Activated CD8-positive, alpha-beta memory T cell treated with anti-CD3 and anti-CD28 coated beads, Interleukin-2, amount 50 U/mL, for 24 hours (primary cell): ENCODE data around the gene RAB11B.
"Not testable (repeated sequence)": the region's sequence is repeated elsewhere in the genome, so short reads cannot be mapped to it uniquely, and the experiment has no call there.

Experiments used
- DNase-seq: peaks from one replicate; pipeline ENCODE4 v3.0.0-alpha.2; 2020; ENCODE audit errors: extremely low read depth

Gene RAB11B

GRCh38 chr19:8370176-8371010 is 19.8 kb upstream of the RAB11B start:
- no peak for DNase-seq

DNA sequence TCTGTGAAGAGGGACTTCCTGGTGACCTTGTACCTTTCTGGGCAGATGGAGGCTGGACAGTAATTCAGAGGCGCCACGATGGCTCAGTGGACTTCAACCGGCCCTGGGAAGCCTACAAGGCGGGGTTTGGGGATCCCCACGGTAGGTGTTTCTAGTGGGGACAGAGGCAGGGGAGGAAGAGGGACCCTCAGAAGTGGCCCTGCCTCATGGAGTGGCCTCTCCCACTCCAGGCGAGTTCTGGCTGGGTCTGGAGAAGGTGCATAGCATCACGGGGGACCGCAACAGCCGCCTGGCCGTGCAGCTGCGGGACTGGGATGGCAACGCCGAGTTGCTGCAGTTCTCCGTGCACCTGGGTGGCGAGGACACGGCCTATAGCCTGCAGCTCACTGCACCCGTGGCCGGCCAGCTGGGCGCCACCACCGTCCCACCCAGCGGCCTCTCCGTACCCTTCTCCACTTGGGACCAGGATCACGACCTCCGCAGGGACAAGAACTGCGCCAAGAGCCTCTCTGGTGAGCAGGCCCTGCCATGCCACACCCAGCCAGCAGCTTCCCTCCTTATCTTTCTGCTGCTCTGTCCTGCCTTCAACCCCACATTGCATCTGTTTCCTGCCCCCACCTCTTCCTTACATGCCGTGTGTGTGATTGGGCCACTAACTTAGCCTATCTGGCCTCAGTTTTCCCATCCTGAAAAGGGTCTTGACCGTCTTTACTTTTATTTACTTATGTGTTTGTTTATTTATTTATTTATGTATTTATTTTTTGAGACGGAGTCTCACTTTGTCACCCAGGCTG is 19.0 kb upstream of the RAB11B start:
- no peak for DNase-seq

DNA sequence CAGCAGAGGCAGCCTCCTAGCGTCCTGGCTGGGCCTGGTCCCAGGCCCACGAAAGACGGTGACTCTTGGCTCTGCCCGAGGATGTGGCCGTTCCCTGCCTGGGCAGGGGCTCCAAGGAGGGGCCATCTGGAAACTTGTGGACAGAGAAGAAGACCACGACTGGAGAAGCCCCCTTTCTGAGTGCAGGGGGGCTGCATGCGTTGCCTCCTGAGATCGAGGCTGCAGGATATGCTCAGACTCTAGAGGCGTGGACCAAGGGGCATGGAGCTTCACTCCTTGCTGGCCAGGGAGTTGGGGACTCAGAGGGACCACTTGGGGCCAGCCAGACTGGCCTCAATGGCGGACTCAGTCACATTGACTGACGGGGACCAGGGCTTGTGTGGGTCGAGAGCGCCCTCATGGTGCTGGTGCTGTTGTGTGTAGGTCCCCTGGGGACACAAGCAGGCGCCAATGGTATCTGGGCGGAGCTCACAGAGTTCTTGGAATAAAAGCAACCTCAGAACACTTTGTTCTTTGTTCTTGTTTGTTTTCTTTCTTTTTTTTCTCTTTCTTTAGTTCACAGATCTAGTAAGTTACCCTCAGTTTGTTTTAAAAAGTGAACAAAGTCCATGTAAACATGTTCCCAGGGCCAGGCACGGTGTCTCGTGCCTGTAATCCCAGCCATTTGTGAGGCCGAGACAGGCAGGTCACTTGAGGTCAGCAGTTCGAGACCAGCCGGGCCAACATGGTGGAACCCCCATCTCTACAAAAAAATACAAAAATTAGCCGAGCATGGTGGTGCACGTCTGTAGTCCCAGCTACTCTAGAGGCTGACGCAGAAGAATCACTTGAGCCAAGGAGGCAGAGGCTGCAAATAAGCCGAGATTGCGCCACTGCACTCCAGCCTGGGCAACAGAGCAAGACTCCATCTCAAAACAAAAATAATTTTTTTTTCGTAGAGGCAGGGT is 16.0 kb upstream of the RAB11B start:
- DNase-seq, result no peak

GRCh38 chr19:8375766-8376165 is 14.4 kb upstream of the RAB11B start:
- not testable (repeated sequence) for DNase-seq

DNA sequence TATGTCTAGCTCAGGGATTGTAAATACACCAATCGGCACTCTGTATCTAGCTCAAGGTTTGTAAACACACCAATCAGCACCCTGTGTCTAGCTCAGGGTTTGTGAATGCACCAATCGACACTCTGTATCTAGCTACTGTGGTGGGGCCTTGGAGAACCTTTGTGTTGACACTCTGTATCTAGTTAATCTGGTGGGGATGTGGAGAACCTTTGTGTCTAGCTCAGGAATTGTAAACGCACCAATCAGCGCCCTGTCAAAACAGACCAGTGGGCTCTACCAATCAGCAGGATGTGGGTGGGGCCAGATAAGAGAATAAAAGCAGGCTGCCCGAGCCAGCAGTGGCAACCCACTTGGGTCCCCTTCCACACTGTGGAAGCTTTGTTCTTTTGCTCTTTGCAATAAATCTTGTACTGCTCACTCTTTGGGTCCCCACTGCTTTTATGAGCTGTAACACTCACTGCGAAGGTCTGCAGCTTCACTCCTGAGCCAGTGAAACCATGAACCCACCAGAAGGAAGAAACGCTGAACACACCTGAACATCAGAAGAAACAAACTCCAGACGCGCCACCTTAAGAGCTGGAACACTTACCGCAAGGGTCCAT is 13.7 kb upstream of the RAB11B start:
- DNase-seq, result not testable (repeated sequence)

DNA sequence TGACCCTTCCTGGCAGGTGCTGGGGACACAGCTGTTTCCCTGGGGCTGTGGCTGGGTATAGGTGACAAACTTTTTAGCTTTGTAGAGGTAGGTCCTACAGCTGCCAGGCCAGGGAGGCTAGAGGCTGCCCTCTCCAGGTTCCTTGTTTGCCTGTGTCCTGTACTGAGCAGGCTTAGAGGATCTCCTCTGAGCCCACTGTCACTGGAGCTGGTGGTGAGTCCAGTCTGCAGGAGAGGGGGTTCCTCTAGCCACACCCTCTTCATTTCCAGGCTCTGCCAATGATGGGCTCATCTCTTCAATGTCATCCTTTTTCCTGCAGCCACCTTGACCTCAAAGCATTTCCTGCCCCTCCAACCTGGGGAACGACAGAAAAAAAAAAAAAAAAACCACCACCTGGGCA is 12.6 kb upstream of the RAB11B start:
- DNase-seq, result no peak

- not testable (repeated sequence) for DNase-seq
These were observed 10.8 kb upstream of the RAB11B start for GRCh38 chr19:8379156-8379891.

GRCh38 chr19:8384569-8384968 is 5.6 kb upstream of the RAB11B start:
- DNase-seq, result not testable (repeated sequence)

GRCh38 chr19:8385103-8385502 is 5.1 kb upstream of the RAB11B start:
- not testable (repeated sequence) for DNase-seq

- not testable (repeated sequence) for DNase-seq
These were observed 4.6 kb upstream of the RAB11B start for GRCh38 chr19:8385566-8385965.

GRCh38 chr19:8386419-8386818 is 3.7 kb upstream of the RAB11B start:
- not testable (repeated sequence) for DNase-seq

- no peak for DNase-seq
These were observed 3.2 kb upstream of the RAB11B start for GRCh38 chr19:8386990-8387389.

DNA sequence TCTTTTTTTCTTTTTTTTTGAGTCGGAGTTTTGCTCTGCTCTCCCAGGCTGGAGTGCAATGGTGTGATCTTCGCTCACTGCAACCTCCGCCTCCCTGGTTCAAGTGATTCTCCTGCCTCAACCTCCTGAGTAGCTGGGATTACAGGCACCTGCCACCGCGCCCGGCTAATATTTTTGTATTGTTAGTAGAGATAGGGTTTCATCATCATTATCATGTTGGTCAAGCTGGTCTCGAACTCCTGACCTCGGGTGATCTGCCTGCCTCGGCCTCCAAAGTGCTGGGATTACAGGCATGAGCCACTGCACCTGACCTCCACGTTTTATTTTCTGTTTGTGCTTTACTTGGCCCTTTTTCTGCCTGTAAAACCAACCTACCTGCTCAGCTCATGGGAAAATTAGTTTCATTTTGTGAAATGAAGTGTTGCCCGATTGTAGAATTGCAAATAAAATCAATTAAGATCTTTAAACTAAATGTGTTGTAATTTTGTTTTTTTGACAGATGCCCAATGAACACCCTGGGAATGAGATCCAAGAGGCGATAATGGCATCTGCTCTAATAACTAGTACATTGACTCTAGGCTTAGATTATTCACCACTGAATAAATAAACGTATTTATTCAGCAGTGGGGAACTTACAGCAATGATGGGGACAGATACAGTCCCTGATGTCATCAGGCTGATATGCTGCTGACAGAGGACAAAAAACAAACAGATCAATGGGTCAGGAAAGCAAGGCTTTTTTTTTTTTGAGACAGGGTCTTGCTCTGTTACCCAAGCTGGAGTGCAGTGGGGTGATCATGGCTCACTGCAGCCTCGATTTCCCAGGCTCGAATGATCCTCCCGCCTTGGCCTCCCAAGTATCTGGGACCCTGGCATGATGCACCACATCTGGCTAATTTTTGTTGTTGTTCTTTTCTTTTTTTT is 2.2 kb upstream of the RAB11B start:
- DNase-seq, result no peak

GRCh38 chr19:8388612-8388958 is 1.6 kb upstream of the RAB11B start:
- no peak for DNase-seq

- peak; percentile 73 for DNase-seq
These were observed 439 bp downstream of the RAB11B start for GRCh38 chr19:8390617-8390981.

DNA sequence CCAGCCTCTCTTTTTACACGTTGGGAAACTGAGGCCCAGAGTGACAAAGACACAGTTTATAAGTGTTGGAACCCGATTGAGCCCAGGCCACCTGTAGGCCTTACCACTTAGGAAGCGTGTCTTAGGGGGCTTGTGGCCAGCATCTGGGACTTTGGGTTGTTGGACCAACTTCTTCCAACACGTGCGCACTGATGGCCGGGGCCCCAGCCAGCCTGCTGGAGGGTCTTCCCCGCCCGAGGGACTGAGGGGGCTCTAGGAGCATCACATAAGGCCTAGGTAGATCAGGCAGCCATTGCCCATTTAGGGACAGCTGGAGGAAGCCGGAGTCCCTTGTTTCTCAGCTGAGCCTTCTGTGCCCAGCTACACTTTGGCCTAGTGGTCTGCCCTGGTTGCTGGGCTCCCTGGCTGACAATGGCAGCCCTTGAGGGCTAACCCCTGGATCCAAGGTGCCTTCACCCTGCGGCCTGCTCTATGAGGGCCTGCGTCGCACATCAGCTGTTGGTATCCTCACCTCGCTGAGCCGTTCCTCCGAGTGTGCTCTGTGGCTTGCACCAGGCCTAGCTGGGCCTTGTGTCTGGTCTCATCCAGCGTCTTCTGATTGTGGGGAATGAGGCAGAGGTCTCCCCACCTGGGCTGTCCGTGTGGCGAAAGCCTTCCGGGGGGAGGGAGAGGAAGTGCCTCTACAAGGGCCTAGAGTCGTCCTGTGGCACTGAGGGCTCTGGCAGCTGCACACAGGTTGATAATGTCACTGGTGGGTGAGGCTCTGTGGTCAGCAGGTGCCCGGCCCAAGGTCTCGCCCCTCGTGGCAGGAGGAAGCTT is 1.2 kb downstream of the RAB11B start:
- no peak for DNase-seq

DNA sequence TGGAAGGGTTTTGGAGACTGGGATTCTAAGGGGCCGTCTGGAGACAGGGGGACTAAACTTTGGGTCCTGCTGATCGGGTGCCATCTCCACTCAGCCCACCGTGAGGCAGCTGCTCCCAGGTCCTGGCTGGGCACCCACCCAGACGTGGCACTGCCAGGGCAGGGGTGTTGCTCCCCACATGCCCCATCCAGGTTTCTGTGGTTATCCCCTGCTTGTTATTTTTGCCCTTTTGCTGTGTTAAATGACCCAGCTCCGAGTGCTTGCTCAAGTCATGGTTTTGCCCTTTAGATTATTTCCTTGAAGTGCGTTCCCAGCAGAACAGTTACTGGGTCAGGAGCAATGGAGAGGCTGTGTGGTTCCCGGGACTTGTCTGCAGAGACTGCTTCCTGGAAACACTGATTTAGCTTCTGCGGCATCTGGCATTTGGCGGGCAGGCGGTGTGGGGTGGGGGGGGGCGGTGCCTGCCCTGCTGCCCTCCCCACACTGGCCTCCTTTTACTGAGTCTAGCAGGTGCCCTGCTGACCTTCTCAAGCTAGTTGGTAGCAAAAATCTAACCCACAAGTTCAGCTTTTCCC is 1.9 kb downstream of the RAB11B start:
- no peak for DNase-seq

DNA sequence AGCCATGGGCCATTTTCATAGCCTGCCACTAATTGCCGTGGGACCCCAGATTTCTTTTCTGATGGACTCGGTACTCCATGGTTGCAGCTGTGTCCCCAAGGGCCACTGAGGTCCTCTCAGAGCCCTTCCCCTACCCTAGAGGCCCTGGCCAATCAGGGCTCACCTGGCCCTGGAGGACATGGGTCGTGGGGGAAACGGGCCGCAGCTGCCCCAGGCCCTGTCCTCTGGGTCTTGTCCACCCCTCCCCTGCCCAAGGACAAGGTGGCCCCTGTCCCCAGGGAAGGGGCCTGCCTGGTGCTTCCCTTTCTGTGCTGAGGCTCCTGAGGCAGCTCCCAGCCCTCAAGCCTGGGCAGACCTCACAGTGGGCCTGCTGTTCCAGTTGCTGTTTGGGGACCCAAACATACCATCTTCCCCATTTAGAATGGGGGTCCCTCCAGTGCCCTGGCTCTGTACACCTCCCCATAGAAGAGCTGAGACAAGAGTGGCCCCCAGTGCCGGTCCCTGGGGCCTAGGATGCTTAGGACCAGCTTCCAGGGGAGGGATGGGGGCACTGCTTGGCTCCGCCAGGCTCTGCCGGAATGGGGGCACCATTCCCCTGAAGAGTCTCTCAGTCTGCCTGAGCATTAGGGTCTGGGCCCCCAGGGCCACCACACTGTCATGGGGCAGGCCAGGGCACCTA is 3.2 kb downstream of the RAB11B start:
- no peak for DNase-seq
